Measurements from ENCODE around the gene MZT2A. TPM values are rescaled to one million over a fixed set of nuclear protein-coding genes. Genes with fewer than 3 reads are reported as not detected.
"Not testable (repeated sequence)": the region's sequence is repeated elsewhere in the genome, so short reads cannot be mapped to it uniquely, and the experiment has no call there.

Gene MZT2A
- total RNA-seq, 2 donors from 2014 or later: 173 to 176 TPM

- Histone ChIP-seq H3K36me3 (no peaks in the 10 kb centered on the region), H3K4me3 (no peak overlapping the region), H3K4me1 (replicated peaks) (no peaks in the 10 kb centered on the region), H3K27ac (no peak overlapping the region), H3K9me3 (no peaks in the 10 kb centered on the region), H3K27me3 (replicated peaks; ENCODE audit: insufficient read depth) (no peaks in the 10 kb centered on the region)
- TF ChIP-seq POLR2AphosphoS5 (IDR thresholded peaks at IDR 0.05) (no peak), POLR2A (IDR thresholded peaks at IDR 0.05) (no peak)
- TF ChIP-seq, protein P1, sequence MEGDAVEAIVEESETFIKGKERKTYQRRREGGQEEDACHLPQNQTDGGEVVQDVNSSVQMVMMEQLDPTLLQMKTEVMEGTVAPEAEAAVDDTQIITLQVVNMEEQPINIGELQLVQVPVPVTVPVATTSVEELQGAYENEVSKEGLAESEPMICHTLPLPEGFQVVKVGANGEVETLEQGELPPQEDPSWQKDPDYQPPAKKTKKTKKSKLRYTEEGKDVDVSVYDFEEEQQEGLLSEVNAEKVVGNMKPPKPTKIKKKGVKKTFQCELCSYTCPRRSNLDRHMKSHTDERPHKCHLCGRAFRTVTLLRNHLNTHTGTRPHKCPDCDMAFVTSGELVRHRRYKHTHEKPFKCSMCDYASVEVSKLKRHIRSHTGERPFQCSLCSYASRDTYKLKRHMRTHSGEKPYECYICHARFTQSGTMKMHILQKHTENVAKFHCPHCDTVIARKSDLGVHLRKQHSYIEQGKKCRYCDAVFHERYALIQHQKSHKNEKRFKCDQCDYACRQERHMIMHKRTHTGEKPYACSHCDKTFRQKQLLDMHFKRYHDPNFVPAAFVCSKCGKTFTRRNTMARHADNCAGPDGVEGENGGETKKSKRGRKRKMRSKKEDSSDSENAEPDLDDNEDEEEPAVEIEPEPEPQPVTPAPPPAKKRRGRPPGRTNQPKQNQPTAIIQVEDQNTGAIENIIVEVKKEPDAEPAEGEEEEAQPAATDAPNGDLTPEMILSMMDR (IDR thresholded peaks at IDR 0.05): no peak
- intact Hi-C loops (cut with DNase I): no loop called here
- no peak for DNase-seq (ENCODE audit: low spot score)
- WGBS: 93% methylated on average over 8 of the region's 10 CpGs
Measured at GRCh38 chr2:131520526-131520925, 28.3 kb upstream of the MZT2A start.

DNA sequence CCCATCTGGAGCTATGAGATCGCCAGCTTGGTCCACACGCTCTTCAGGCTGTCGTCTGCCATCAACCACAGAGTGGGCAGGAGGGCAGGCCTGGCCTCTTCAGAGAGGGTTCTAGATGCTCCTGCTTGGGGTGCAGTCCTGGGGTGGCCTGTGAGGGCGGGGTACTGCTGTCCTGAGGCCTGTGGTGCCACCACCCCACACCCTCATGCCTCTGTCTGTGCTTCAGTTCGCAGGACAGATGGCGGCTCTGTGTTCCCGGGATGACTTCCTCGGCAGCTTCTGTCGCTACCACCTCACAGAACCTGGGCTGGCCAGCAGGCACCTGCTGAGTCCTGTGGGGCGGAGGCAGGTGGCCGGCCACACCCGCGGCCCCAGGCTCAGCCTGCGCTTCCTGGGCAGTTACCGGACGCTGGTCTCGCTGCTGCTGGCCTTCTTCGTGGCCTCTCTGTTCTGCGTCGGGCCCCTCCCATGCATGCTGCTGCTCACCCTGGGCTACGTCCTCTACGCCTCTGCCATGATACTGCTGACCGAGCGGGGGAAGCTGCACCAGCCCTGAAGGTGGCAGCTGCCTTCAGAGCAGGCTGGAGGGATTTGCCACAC lies 27.8 kb upstream of the MZT2A start:
- intact Hi-C loops (cut with DNase I); DNase-seq (ENCODE audit: low spot score): not testable (repeated sequence)
- 85% methylated on average over 14 of the region's 24 CpGs for WGBS

GRCh38 chr2:131519466-131519865 lies 27.3 kb upstream of the MZT2A start:
- WGBS: 91% methylated on average over 15 of the region's 15 CpGs
- no peak overlapping the region for H3K4me3 ChIP-seq
- H3K4me1 ChIP-seq (replicated peaks): no peaks in the 10 kb centered on the region
- no peaks in the 10 kb centered on the region for H3K9me3 ChIP-seq
- H3K36me3 ChIP-seq: no peaks in the 10 kb centered on the region
- no peaks in the 10 kb centered on the region for H3K27me3 ChIP-seq (replicated peaks; ENCODE audit: insufficient read depth)
- intact Hi-C loops (cut with DNase I): no loop called here
- TF ChIP-seq POLR2AphosphoS5 (IDR thresholded peaks at IDR 0.05): no peak
- TF ChIP-seq POLR2A (IDR thresholded peaks at IDR 0.05): no peak
- TF ChIP-seq, protein P1 (IDR thresholded peaks at IDR 0.05): no peak
- no peak overlapping the region for H3K27ac ChIP-seq
- DNase-seq (ENCODE audit: low spot score): no peak

More for the DNA sequence above, 27.8 kb upstream of the MZT2A start:
- not testable (repeated sequence) for H3K27ac ChIP-seq; H3K27me3 ChIP-seq (replicated peaks; ENCODE audit: insufficient read depth); H3K36me3 ChIP-seq; H3K4me1 ChIP-seq (replicated peaks); H3K9me3 ChIP-seq; H3K4me3 ChIP-seq

DNA sequence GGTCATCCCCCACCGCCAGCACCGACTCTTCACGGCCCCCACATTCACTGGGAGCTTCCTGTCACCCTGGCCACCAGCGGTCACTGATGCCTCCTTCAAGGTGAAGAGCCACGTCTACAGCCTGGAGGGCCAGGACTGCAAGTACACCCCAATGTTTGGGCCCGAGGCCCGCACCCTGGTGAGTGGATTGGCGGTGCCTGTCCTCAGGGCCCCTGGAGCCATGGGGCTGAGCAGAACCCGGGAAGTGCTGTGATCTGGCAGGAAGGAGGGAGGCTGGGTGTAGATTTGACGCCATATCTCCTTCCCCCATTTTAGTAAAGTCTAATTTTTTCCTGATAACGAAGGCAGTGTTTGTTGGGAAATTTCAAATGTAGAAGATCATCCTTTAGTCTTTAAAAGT lies 26.3 kb upstream of the MZT2A start:
- not testable (repeated sequence) for H3K4me1 ChIP-seq (replicated peaks)

GRCh38 chr2:131517856-131518255 lies 25.7 kb upstream of the MZT2A start:
- H3K4me1 ChIP-seq (replicated peaks); H3K4me3 ChIP-seq; DNase-seq (ENCODE audit: low spot score); H3K9me3 ChIP-seq; H3K27me3 ChIP-seq (replicated peaks; ENCODE audit: insufficient read depth); H3K36me3 ChIP-seq; H3K27ac ChIP-seq; intact Hi-C loops (cut with DNase I): not testable (repeated sequence)
- WGBS: 92% methylated on average over 16 of the region's 16 CpGs

More for the DNA sequence above, 26.3 kb upstream of the MZT2A start:
- H3K4me3 ChIP-seq; H3K36me3 ChIP-seq; H3K9me3 ChIP-seq; DNase-seq (ENCODE audit: low spot score); H3K27me3 ChIP-seq (replicated peaks; ENCODE audit: insufficient read depth); H3K27ac ChIP-seq; intact Hi-C loops (cut with DNase I): not testable (repeated sequence)
- WGBS: 83% methylated on average over 7 of the region's 11 CpGs

- Histone ChIP-seq H3K9me3 (no peaks in the 10 kb centered on the region), H3K4me1 (replicated peaks) (no peaks in the 10 kb centered on the region), H3K4me3 (no peak overlapping the region), H3K36me3 (no peaks in the 10 kb centered on the region), H3K27me3 (replicated peaks; ENCODE audit: insufficient read depth) (no peaks in the 10 kb centered on the region), H3K27ac (no peak overlapping the region)
- TF ChIP-seq, protein P1 (IDR thresholded peaks at IDR 0.05): no peak
- TF ChIP-seq POLR2A (IDR thresholded peaks at IDR 0.05) (no peak), POLR2AphosphoS5 (IDR thresholded peaks at IDR 0.05) (no peak)
- intact Hi-C loops (cut with DNase I): no loop called here
- WGBS: 91% methylated on average over 15 of the region's 17 CpGs
- no peak for DNase-seq (ENCODE audit: low spot score)
Measured at GRCh38 chr2:131517106-131517831, 25.1 kb upstream of the MZT2A start.
